ENCODE data around the gene PHF20. TPM values are rescaled to one million over a fixed set of nuclear protein-coding genes. Genes with fewer than 3 reads are reported as not detected.

Gene PHF20
- 22.2 and 25.8 TPM in 2 replicates for total RNA-seq

GRCh38 chr20:35771689-35772562 lies at the start of gene PHF20:
Gene PHF20, plus strand, starts transcription at chr20:35772015. Its CDS starts 29,508 bp downstream, at chr20:35801523.

DNA sequence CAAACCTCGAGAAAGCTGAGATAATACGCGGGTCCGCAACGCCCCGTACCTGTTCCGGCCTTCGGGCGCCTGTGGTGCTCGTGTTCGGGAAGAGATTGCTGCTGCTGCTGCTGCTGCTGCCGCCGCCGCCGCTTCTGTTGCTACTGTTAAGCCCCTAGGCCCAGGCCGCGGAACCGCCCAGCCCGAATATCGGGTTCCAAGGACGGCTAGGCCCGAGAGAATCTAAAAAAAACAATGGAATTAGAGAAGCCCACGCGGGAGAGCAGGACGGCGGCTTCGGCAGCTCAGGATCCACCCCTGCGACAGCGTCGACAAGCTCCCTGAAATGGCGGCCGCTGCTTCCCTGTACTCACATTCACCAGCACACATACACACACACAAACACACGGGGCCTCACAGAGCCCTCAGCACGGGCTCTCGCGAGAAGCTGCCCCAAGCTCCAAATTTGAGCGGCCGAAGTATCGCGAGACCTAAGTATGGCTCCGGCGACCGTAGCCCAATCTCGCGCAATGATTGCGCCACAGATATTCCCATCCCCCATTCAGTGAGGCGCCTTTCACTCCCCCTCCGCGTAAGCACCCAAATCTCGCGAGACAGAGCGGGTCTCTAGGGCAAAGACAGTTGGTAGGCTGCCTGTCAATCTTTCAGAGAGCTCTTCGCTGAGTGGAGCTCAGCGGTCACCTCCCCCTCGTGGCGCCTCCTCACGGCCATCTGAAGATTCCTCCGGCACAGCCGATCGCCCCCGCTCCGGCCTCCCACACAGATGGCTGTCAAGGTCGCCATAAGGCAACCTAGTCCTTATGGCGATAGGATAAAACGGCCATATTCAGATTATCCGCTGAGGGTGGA lies 29.7 kb upstream of the PHF20 start, which contains the start of gene RBM39:
Gene RBM39 (minus strand): TSS at position 369 of the 849 bp plus-strand sequence. CDS start 1,386 bp downstream, outside the sequence.

GRCh38 chr20:35954200-35954906 lies 182.5 kb downstream of the PHF20 start, which contains the start of gene SCAND1:
Gene SCAND1, minus strand, starts transcription at chr20:35954502. Its CDS starts 218 bp downstream, at chr20:35954284.

DNA sequence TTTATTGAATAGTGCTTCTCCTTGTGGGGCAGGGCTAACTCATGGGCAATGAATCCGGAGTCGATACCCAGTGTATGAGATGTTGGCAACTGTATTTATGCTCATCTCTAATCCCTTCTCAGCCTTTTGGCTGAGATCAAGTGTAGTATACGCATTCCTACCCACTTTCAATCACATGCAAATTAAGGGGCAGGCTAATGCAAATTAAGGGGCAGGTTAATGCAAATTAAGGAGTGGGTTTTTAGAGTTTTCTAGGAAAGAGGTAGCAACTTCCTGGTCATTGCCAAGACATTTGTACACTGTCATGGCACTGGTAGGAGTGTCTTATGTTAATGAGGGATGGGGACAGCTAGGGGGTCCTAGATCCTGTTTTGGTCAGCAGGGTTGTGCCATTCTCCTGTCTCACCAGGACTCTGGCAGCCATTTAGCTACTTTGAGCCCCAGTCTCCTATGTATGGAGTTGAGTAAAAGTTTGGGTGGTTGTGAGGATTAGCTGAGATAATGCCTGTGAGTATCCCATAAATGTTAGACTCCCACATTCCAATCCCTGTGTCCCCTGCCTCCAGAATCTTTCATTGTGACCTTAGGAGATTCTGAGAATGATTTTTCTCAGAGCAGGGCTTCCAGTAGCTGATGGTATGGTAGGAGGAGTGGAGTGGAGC lies 196.3 kb downstream of the PHF20 start, which contains the start of gene CNBD2:
Gene CNBD2 (plus strand): TSS at position 612 of the 662 bp plus-strand sequence. CDS start 173 bp downstream, outside the sequence.

Other genes with a start within 250 kb of the PHF20 start
- not detected in 2 replicates for gene C20orf173, start 242.4 kb upstream of the PHF20 start, total RNA-seq
- 353 and 375 TPM in 2 replicates for gene ERGIC3, start 229.9 kb upstream of the PHF20 start, total RNA-seq
- gene SPAG4, start 156.2 kb upstream of the PHF20 start, total RNA-seq = 4.9 and 5.2 TPM in 2 replicates
- gene CPNE1, start 107.1 kb upstream of the PHF20 start, total RNA-seq = 129 and 146 TPM in 2 replicates
- gene RBM12, start 107.1 kb upstream of the PHF20 start, total RNA-seq = 38.2 and 40.7 TPM in 2 replicates
- 20.3 and 29.0 TPM in 2 replicates for gene NFS1, start 72.7 kb upstream of the PHF20 start, total RNA-seq
- gene ROMO1, start 72.6 kb upstream of the PHF20 start, total RNA-seq = 265 and 380 TPM in 2 replicates
- gene RBM39, start 29.8 kb upstream of the PHF20 start, total RNA-seq = 324 and 369 TPM in 2 replicates
- 44.1 and 46.1 TPM in 2 replicates for gene SCAND1, start 182.5 kb downstream of the PHF20 start, total RNA-seq
- gene CNBD2, start 196.6 kb downstream of the PHF20 start, total RNA-seq = 1.8 and 3.0 TPM in 2 replicates

All from aortic smooth muscle cell (primary cell).